Kidney (tissue), 14 donors: Measurements from ENCODE around the gene FUBP3. TPM values are rescaled to one million over a fixed set of nuclear protein-coding genes. Genes with fewer than 3 reads are reported as not detected.

Source experiments
- DNase-seq, 5 donors: peaks; one replicate each; pipeline ENCODE4 v3.0.0-alpha.2; 2013 to 2020
- FAIRE-seq: peaks from 2 replicates; lab custom pipeline; 2012; peaks lifted over from hg19 to GRCh38; lab: Jason Lieb, UNC
- H3K27ac ChIP-seq, 2 donors: one replicate each; pipeline ENCODE4 v1.7.0; 2013; ENCODE audit warnings: low read depth in 2 of 2, low read length in 2 of 2, inconsistent platforms in 1 of 2
- H3K27me3 ChIP-seq: one replicate; pipeline ENCODE4 v1.7.1; 2013; ENCODE audit warnings: low read length, inconsistent platforms; ENCODE audit not compliant: control insufficient read depth, insufficient read depth
- H3K36me3 ChIP-seq, 3 donors: one replicate each; pipeline versions ENCODE4 v1.7.0 to v1.7.1; 2013; ENCODE audit warnings: low read length in 3 of 3, control low read depth in 1 of 3, inconsistent platforms in 1 of 3; ENCODE audit not compliant: insufficient read depth in 3 of 3, control insufficient read depth in 2 of 3
- H3K4me1 ChIP-seq, 3 donors: one replicate each; pipeline versions ENCODE4 v1.7.0 to v1.7.1; 2013; ENCODE audit warnings: low read length in 3 of 3, inconsistent platforms in 1 of 3, low read depth in 1 of 3; ENCODE audit not compliant: control insufficient read depth in 2 of 3, insufficient read depth in 2 of 3
- H3K4me3 ChIP-seq, 3 donors: one replicate each; pipeline versions ENCODE4 v1.7.0 to v1.8.1; 2013; ENCODE audit warnings: low read length in 3 of 3, control low read depth in 1 of 3, inconsistent platforms in 1 of 3
- H3K9ac ChIP-seq, 3 donors: one replicate each; pipeline versions ENCODE4 v1.7.0 to v1.7.1; 2013; ENCODE audit warnings: low read length in 3 of 3, control low read depth in 1 of 3, inconsistent platforms in 1 of 3
- H3K9me3 ChIP-seq, 3 donors: one replicate each; pipeline versions ENCODE4 v1.7.0 to v1.7.1; 2013; ENCODE audit warnings: low read length in 3 of 3, control low read depth in 1 of 3, inconsistent platforms in 1 of 3; ENCODE audit not compliant: control insufficient read depth in 2 of 3, insufficient read depth in 1 of 3
- CTCF ChIP-seq: IDR thresholded peaks from 3 replicates; pipeline ENCODE4 v1.5.1; 2012; ENCODE audit warnings: mild to moderate bottlenecking, moderate library complexity, borderline replicate concordance; ENCODE audit not compliant: insufficient read depth; ENCODE audit errors: extremely low read depth
- intact Hi-C: fragments of 100-400 bp; cut with DNase I; formaldehyde crosslinking; loops from one replicate; pipeline ENCODE4 v1.11.1; 2022
- polyA plus RNA-seq: library from polyadenylated mRNA; stranded (reverse); fragments of 350-450 nt; fragmentation: Illumina TruSeq; extraction: RNeasy Lipid Tissue Mini Kit (QIAGEN cat#74804); gene quantifications from one replicate; pipeline ENCODE4 v1.2.3, GENCODE V29; 2014; ENCODE audit warnings: low read depth, low replicate concordance; ENCODE audit not compliant: insufficient read depth
- total RNA-seq: library from RNA; stranded (reverse); fragmentation: NEBNext Ultra II Directional; extraction: Animal tissue kit (Norgen Biotek cat#: 25700); gene quantifications from one replicate; pipeline ENCODE4 v1.2.1, GENCODE V29; 2021
- donor health status: control.
- donor health status: control.
- donor health status: control.
- donor health status: control.
- donor health status: control.
- donor health status: DM: yes; HTN: yes; CAD: no.
- donor health status: Normal renal cell carcinoma (clear cell type).

The FUBP3 gene
- total and polyA plus RNA-seq, 2 donors from 2014 or later = 19.4 to 44.1 TPM

GRCh38 chr9:130537346-130538050 is 41.9 kb upstream of the FUBP3 start:
- peak in 1 of 5 donors; percentile 38 for DNase-seq
- Histone ChIP-seq H3K9me3 (no peaks in the 10 kb centered on the region), H3K4me3 (no peak overlapping the region), H3K27me3 (peaks cover 9% of the 10 kb centered on the region), H3K36me3 (no peaks in the 10 kb centered on the region), H3K27ac (no peak overlapping the region), H3K9ac (no peak overlapping the region), H3K4me1 (peaks cover 0 to 6% (median 0%) of the 10 kb centered on the region in 3 donors)
- no peak for FAIRE-seq
- no peak for TF ChIP-seq CTCF
- intact Hi-C loops = no loop called here

- no peak for DNase-seq
- Histone ChIP-seq H3K4me1 (peaks cover 0 to 6% (median 0%) of the 10 kb centered on the region in 3 donors), H3K9ac (no peak overlapping the region), H3K27ac (no peak overlapping the region), H3K27me3 (peaks cover 9% of the 10 kb centered on the region), H3K36me3 (no peaks in the 10 kb centered on the region), H3K4me3 (no peak overlapping the region), H3K9me3 (no peaks in the 10 kb centered on the region)
- no peak for FAIRE-seq
- intact Hi-C loops = no loop called here
- no peak for TF ChIP-seq CTCF
Observed at GRCh38 chr9:130539420-130540223, 39.8 kb upstream of the FUBP3 start.

GRCh38 chr9:130541533-130541932 is 37.8 kb upstream of the FUBP3 start:
- Histone ChIP-seq H3K4me3 (no peak overlapping the region), H3K4me1 (peaks cover 0 to 3% (median 0%) of the 10 kb centered on the region in 3 donors), H3K36me3 (no peaks in the 10 kb centered on the region), H3K27me3 (peaks cover 5% of the 10 kb centered on the region), H3K9me3 (no peaks in the 10 kb centered on the region), H3K27ac (no peak overlapping the region), H3K9ac (no peak overlapping the region)
- no peak for TF ChIP-seq CTCF
- intact Hi-C loops = no loop called here
- DNase-seq (no peak), FAIRE-seq (no peak)
